GM19035 (cell line): Measurements from ENCODE around the gene CRIP1.

ENCODE experiments used
- ATAC-seq: cut with Tn5 transposase; IDR thresholded peaks from one replicate; pipeline ENCODE4 v1.9.1; 2021; ENCODE audit not compliant: unreplicated experiment

The CRIP1 gene

DNA sequence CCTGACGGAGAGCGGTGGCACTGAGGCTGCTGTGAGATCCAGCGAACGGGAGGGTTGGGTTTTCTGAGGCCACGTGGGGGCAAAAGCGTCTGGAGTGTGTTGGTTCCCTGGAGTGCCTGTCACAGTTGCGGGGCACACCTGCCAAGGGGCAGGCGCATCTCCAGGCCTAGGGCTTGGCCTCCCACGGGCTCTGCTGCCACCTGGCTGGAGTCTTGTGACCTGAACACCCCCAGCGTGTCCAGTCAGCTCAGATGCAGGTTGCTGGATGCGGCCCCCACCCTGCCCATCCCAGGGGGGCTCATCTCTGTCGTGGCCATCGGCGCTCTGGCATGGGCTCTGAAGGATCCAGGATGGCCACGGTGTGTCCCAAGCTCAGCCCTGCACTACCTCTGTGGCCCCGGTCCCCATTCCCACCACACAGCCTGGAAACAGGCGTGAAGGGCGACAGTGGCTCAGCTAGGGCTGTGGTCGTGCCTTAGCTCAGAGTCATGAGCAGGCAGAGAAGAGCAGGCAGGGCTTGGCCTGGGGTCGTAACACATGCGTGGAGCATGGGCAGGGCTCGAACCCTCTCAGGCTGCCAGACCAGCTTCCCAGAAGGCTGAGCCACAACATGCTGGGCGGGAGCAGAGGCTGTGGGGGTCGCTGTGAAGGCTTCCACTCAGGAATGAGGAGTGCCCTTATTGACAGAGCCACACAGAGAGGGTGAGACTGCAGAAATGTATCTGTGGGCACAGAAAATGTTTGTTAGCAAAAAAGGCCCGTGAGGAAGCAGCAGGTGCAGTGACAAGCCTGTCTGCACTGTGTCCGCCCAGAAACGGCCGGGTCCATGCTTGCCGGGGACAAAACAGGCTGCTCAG is 35.6 kb upstream of the CRIP1 start:
- no peak for ATAC-seq

DNA sequence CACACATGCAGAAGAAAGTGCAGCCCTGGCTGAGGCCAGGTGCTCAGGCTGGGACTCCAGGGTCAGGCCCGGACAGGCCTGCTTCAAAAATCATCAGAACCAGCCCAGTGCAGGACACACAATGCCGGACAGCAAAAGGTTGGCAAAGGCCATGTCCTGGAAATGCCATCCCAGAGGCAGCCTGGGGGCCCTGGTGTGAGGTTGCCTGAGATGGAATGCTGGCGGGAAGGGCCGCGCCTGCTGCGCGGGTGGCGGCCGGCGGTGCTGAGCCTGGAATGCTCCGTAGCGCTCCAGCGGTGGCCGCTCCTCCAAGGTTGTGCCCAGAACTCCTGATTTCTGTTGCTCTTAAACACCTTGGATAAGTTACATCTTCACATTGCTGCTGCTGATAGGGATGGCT is 33.7 kb upstream of the CRIP1 start:
- no peak for ATAC-seq

DNA sequence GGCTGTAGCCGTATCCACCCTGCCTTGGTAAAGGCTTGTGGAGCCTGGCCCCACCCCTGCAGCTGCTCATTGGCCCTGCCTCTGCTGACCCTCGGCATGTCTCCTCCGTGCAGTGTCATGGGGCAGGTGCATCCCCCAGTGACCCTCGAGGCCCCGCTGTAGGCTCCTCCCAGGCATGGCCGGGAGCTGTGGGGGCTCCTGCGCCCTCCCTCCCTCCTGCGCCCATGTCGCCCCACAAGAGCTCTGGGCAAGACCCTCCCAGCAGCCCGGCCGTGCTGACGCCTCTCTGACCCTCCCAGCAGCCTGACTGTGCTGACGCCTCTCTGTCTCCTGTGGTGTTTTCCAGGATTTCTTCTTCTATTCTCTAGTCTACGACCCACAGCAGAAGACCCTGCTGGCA is 32.8 kb upstream of the CRIP1 start:
- ATAC-seq = no peak

DNA sequence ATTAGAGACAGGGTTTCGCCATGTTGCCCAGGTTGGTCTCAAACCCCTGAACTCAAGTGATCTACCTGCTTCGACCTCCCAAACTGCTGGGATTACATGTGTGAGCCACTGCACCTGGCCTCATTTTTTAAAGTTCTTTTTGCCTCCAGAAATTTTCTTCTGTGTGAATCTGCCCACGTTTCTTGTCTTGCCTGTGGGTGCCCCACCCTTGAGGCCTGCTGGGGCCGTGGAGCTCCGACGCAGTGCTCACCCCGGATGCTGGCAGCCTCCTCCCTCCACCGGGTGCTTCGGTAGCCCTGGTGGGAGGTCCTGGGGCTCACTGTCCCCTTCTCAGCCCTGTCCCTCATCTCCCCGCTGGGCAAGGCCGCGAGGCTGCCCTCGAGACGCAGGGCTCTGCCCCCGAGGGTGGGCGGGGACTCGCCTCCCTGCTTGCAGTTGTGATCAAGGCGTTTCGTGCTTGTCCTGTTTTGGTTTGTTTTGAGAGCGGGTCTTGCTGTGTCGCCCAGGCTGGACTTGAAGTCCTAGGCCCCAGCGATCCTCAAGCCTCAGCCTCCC is 31.5 kb upstream of the CRIP1 start:
- no peak for ATAC-seq

DNA sequence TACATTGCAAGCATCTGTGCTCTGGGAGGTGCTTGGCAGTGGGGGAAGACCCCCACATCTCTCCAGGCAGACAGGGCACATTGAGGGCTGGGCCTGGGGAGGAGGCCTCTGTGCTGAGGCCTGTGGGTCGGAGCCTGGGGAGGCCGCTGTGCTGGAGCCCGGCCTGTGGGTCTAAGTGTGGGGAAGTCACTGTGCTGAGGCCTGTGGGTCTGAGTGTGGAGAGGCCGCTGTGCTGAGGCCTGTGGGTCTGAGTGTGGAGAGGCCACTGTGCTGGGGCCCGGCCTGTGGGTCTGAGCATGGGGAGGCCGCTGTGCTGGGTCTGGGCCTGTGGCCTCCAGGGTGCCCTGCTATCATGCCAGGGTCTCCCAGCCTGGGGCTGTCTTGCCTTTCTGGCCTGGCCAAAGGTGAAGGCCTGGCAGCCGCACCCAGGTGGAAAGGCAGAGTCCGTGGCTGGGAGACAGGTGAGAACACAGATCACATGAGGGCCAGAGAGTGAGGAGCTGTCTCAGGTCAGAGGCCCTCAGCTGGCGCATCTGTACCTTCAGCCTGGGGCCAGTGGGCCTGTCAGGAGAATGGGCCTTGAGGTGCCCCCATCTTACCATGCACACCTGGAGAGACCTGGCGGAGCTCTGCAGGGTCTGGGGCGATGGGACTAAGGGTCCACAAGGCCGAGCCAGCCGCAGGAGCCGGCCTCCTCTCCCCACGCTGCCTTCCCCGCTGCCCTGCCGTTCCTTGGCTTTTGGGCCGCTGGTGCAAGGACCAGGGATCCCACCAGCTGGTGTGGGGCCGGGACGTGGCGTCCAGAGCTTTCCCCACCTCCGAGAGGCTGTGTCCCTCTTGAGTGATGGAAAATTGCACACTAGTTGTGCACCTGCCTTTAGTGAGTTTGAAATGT is 30.7 kb upstream of the CRIP1 start:
- no peak for ATAC-seq

DNA sequence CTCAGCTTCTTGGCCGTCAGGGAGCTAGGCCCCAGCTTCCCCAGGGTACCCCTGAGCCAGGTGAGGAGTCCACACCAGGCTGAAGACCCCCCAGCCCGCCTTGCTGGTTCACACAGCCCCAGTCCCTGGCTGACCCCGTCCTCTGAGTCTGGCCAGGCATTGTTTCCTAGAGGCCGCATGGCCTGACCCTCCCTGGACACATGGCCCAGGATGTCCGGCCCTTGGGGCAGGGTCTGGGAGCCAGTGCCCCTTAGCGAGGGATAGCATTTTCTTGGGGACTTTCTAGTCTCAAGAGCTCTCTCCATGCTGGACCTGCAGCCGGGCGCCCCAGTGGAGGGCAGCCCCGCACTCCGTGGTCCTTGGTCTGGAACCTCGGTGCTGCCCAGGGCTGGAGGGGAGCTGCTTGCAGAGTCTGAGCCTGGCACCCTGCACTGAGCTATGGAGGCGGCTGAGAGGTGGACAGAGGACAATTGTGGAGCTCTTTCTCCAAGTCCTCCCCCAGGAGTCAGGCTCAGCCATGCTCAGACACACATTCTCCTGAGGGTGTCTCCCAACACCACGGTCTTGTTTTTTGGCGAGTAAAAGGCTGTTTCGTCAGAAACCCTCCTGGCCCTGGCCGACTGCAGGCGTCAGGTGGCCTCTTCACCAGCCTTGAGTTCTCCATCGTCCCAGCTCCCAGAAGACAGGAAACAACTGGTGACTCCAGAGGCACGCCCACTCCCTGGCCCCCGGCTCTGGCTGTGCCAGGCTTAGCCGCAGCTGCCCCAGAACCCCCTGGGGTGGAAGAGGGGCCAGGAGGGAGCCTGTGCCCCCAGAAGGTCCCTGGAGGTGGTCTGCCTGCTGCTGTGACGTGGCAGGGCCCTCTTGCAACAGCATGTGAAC is 29.7 kb upstream of the CRIP1 start:
- ATAC-seq = no peak

DNA sequence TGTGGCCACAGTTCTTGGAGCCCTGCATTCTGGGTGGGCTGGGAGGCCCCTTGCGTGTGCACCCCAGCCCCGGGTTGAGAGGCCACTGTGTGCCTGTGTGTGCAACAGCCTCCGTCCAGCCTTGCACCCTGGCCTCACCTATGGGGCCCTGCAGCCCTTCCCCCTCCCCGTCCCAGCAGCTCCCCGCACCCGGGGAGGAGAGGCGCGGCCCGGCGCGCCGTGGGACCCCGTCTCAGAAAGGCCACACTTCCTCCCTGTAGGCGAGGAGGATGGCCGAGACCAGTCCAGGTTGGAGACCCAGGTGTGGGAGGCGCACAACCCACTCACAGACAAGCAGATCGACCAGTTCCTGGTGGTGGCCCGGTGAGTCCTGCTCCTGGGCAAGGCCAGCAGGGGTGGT is 28.7 kb upstream of the CRIP1 start:
- no peak for ATAC-seq

DNA sequence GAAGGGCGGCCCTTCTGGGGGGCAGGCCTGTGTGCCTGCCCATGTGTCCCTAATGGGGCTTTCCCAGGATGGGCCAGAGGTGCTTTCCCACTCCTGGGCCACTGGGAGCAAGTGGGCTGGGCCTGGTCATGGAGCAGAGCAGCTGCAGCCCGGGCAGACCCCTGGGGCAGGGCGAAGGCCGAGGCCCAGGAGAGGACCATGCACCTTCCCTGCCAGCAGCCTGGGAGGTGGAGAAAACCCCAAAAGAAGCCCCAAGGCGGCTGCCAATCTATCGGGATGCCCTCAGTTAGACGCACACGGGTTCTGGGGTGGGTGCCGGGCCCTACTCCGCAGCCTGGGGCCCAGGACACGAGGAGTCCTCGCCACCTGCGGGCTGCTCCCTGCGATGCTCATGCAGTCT is 28.1 kb upstream of the CRIP1 start:
- no peak for ATAC-seq

DNA sequence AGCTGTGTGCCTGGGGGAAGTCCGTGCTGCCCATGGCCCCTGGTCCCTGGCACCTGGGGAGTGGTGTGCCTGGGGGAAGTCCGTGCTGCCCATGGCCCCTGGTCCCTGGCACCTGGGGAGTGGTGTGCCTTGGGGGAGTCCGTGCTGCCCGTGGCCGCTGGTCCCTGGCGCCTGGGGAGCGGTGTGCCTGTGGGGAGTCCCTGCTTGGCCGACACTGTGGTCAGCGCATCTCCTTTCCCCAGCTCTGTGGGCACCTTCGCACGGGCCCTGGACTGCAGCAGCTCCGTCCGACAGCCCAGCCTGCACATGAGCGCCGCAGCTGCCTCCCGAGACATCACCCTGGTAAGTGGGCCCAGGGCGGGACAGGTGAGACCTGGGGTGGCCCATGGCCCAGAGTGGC is 26.6 kb upstream of the CRIP1 start:
- ATAC-seq = no peak

DNA sequence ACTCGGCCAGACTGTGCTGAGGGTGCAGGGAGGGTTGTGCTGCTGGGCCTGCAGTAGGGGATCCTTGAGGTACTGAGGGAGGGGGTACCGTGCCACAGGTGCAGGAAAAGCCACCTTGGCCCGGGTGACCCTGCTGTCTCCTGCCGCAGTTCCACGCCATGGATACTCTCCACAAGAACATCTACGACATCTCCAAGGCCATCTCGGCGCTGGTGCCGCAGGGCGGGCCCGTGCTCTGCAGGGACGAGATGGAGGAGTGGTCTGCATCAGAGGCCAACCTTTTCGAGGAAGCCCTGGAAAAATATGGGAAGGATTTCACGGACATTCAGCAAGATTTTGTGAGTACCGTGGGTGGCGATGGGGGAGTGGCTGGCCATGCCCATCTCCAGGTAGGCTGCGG is 26.1 kb upstream of the CRIP1 start:
- ATAC-seq = no peak

DNA sequence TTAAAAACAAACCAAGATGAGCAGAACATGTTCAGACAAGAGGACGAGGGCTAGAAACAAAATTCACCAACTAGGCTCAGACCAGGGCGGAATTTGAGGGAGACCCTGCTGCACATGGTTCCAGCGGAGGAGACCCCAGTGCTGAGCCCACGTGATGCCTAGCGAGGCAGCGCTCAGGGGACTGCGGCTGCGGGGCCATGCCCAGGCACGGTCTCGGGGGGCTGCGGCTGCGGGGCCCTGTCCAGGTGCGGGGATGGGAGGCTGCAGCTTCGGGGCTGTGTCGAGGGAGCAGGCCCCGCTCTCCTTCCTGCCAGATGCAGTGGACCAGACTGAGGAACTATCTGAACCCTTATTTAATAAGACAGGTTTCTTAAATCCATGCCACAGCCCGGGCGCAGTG is 24.8 kb upstream of the CRIP1 start:
- no peak for ATAC-seq

DNA sequence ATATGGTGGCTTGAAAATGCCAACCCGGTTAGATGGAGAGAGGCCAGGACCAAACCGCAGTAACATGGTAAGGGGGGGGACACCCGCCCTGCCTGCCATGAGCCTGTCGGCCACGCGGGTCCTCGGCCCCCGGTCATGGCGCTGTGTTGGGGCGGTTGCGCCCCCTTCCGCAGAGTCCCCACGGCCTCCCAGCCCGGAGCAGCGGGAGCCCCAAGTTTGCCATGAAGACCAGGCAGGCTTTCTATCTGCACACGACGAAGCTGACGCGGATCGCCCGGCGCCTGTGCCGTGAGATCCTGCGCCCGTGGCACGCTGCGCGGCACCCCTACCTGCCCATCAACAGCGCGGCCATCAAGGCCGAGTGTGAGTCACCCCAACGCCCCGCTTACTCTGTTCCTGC is 22.2 kb upstream of the CRIP1 start:
- ATAC-seq = no peak

DNA sequence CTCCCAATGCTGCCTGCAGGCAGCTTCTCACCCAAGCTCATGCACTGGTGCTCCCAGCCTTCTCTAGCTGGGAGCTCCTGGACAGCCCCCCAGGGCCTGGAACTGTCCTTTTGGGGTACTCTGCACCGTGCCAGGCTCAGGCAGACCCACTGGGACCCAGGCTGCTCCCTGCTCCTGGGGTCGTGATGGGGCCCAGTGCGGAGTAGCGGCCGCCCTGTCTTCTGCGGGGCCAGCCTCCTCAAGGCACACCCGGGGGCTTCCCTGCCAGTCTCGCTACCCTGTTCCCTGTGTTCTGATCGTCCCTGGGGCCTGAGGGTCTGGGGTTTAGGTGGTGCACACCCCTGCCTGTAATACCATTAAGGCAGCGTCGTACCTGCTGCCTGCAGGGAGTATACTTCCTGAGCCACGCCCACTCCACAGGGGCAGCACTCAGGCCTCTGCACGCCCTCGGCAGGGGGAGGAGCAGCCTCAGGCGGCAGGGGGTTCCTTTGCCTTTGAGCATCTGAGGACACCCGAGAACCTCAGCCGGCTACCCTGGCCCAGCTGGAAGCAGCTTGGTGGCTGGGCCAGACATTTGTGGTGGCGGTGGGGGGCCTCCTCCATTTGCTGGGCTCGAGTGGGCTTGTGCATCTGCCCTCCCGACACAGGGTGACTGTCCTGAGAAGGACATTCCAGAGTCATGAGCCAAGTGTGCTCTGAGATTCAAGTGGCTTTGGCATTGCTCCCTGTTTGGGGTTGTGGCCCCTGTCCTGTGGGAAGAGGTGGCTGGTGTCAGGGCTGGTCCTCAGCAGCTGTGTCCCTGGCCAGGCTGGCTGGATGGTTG is 21.3 kb upstream of the CRIP1 start:
- ATAC-seq = no peak

DNA sequence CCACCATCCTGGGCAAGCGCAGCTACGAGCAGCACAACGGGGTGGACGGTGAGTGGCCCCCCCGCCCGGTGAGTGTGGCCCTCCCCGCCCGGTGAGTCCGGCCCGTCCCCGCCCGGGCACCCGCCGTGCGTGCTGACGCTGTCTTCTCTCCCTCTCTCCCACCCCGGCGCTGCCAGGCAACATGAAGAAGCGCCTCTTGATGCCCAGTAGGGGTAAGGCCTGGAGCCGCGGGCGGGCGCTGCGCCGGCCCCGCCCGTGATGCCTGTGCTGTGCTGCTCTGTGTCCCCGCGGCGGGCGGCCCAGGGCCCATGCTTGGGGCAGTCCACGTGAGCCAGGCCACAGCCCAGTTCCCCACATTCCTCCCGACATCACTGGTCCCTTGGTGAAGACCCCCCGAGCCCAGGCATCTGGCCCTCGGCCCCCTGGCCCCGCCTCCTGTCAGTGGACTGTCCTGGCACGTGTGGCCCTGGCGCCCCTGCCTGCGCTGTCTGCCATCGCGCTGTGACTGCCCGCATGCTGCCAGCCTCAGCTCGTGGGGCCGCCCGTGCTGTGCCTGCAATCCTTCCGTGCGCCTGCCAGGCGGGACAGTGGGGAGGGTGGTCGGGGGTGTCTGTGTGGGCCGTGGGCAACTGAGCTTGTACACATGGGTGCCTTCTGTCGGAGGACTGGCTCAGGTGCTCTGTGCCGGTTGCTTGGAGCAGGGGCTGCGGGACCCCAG is 20.0 kb upstream of the CRIP1 start:
- no peak for ATAC-seq

DNA sequence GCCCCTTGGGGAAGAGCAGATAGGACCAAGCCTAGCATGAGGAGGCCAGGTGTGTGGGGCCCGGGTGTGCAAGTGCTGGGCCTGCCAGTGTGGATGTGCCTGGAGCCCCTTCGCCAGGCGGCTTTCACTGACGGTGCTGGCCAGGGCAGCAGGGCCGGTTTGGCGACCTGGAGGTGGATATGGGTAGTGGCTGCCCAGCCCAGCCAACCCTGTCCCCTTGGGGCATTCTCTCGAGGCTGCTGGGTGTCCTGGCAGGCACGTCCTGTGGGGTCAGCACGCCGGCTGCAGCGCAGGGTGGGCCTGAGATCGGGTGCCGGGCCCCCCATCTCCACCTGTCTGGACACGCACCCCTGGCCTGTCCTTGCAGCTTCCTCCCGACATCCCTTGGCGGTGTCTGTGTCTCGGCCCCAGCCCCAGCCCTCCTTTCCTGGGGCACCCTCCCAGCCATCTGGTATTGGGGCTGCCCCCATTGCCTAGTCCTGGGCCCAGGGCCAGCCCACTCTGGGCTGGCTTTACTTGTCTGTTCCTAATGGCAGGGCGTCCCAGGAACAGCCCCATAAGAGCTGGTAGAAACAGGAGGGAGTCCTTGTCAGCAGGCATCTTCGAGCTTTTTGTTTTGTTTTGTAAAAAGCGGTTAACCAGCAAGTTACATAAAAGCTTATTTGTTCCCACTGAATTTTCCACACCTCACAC is 19.3 kb upstream of the CRIP1 start:
- no peak for ATAC-seq

DNA sequence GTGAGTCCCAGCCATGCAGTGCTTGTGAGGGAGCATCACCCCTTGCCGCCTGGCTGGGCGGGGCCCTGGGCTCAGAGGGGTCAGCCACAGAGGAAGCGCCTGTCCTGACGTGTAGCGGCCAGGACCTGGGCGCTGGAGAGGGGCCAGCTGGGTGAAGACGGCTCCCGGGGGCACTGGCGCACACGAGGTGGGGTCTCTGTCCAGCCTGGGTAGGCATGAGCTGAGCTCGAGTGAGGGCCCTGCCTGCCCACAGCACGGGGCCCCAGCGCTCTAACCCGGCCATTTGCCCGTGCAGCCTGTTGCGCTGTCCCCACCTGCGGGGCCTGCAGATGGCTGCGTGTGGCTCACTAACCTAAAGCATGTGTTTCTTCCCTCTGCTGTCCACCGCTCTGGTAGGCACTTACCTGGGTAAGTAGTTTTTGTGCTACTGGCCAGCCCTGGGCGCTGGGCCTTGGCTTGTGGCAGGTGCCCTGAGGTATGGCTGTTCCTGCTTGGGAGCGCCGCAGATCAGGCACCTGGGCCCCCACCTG is 18.7 kb upstream of the CRIP1 start:
- ATAC-seq = no peak

DNA sequence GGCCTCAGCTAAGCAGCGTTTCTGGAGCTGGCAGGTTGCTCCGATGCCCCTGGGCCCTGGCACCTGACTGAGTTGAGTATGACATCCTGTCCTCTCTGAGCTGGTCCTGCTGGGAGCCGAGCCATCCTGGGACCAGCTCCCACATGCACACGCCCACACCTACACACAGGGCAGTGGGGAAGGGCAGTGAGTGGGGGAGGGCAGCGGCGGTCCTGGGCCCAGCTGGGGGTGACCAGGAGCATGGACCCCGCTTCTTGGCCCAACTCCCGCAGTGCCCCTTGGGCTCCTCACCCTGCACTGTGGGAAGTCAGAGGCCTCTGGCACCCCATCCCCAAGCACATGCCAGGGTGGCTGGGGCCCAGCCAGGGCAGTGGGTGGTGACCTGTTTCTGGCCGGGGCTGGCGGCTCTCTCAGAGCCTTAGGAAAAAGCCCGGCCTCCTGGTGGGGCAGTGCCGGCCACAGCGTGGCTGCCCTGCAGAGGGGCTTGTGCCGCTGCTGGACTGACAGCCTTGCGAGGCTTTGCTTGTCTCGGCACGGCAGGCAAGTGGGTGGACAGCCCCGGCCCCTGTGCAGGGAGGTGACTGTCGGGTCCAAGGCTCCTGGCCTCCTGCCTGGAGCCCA is 18.0 kb upstream of the CRIP1 start:
- no peak for ATAC-seq
